SJCRH30 (cell line): Measurements from ENCODE around the gene EARS2. TPM values are rescaled to one million over a fixed set of nuclear protein-coding genes. Genes with fewer than 3 reads are reported as not detected.
"Not testable (repeated sequence)": the region's sequence is repeated elsewhere in the genome, so short reads cannot be mapped to it uniquely, and the experiment has no call there.

Source experiments
- DNase-seq, 2 experiments: peaks; one replicate each; pipeline ENCODE4 v3.0.0-alpha.2; 2015 to 2020
- H3K27ac ChIP-seq: fragments of 250-450 bp; sonication (Bioruptor Pico); 2 replicates; pipeline ENCODE4 v1.5.1; 2020; ENCODE audit warnings: mild to moderate bottlenecking, moderate library complexity
- H3K27me3 ChIP-seq: fragments of 250-450 bp; sonication (Bioruptor Pico); 2 replicates; pipeline ENCODE4 v1.5.1; 2020; ENCODE audit warnings: mild to moderate bottlenecking, moderate library complexity
- H3K36me3 ChIP-seq: fragments of 250-450 bp; sonication (Bioruptor Pico); 2 replicates; pipeline ENCODE4 v1.5.1; 2020; ENCODE audit warnings: mild to moderate bottlenecking, moderate library complexity
- H3K4me1 ChIP-seq: fragments of 250-450 bp; sonication (Bioruptor Pico); 2 replicates; pipeline ENCODE4 v1.5.1; 2020; ENCODE audit warnings: mild to moderate bottlenecking, moderate library complexity
- H3K4me3 ChIP-seq: fragments of 250-450 bp; sonication (Bioruptor Pico); 2 replicates; pipeline ENCODE4 v1.5.1; 2020; ENCODE audit warnings: mild to moderate bottlenecking, moderate library complexity
- H3K9me3 ChIP-seq: fragments of 250-450 bp; sonication (Bioruptor Pico); replicated peaks from 2 replicates; pipeline ENCODE4 v1.5.1; 2020; ENCODE audit warnings: mild to moderate bottlenecking, moderate library complexity
- total RNA-seq: library from RNA; depleted of rRNA; stranded (reverse); fragments of >200 nt; shearing (Covaris generic); gene quantifications from 2 replicates; pipeline ENCODE4 v1.2.3, GENCODE V29; 2014

The EARS2 gene
- total RNA-seq, 1 experiment from 2014 or later: 25.9 TPM

DNA sequence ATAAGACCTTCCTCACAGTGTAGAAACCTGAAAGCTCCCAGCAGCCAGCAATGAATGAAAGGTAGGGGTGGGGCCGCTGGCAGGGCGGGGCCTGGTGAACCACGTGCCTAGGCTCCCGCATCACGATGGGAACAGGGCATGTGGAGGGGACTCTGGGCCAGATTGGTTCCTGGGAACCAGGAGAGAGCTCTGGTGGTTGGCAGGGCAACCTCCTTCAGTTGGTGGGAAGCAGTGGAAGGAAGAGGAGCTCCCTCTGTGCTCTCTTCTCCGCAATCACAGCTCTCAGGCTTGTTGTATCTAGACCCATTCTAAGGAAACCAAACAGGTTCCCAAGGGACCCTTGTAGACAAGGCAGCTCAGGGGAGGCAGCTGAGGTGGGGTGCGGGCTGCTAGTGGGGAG, 57.3 kb downstream of the EARS2 start:
- Histone ChIP-seq H3K4me1 (peaks cover 12% of the 10 kb centered on the region), H3K9me3 (no peaks in the 10 kb centered on the region), H3K4me3 (no peak overlapping the region), H3K27ac (no peak overlapping the region), H3K36me3 (peaks cover 12% of the 10 kb centered on the region), H3K27me3 (no peaks in the 10 kb centered on the region)
- DNase-seq: no peak

DNA sequence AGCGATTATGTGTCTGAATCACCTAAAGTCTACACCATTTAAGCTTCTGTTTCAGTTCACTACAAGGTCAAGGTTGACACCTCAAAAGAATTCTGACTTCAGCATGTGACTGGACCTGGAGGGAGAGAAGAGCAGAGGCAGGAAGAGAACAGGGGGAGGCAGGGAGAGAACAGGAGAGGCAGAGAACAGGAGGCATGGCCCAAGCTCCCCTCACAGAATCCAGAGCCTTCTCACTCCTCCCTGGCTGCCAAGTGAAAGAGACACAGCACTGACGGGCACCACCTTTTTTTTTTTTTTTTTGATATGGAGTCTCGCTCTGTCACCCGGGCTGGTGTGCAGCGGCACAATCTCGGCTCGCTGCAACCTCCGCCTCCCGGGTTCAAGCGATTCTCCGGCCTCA, 58.3 kb downstream of the EARS2 start:
- Histone ChIP-seq H3K9me3 (no peaks in the 10 kb centered on the region), H3K27ac (no peak overlapping the region), H3K4me3 (no peak overlapping the region), H3K4me1 (peaks cover 5% of the 10 kb centered on the region), H3K36me3 (peaks cover 18% of the 10 kb centered on the region), H3K27me3 (no peaks in the 10 kb centered on the region)
- DNase-seq: no peak

DNA sequence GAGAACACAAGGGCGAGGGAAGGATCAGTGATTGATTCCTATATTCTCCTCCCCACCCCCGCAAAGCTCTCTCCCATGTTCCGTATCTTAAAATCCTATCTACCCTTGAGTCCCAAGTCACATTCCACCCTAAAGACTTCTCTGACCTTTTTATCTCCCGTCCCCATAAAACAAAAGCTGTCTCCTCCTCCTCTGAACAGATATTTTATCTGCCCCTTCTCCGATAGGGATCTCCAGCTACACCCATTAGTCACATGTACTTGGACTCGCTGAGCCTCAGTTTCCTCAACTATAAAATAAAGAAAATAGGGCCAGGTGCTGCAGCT, 59.6 kb downstream of the EARS2 start:
- Histone ChIP-seq H3K9me3 (no peaks in the 10 kb centered on the region), H3K4me3 (no peak overlapping the region)

DNA sequence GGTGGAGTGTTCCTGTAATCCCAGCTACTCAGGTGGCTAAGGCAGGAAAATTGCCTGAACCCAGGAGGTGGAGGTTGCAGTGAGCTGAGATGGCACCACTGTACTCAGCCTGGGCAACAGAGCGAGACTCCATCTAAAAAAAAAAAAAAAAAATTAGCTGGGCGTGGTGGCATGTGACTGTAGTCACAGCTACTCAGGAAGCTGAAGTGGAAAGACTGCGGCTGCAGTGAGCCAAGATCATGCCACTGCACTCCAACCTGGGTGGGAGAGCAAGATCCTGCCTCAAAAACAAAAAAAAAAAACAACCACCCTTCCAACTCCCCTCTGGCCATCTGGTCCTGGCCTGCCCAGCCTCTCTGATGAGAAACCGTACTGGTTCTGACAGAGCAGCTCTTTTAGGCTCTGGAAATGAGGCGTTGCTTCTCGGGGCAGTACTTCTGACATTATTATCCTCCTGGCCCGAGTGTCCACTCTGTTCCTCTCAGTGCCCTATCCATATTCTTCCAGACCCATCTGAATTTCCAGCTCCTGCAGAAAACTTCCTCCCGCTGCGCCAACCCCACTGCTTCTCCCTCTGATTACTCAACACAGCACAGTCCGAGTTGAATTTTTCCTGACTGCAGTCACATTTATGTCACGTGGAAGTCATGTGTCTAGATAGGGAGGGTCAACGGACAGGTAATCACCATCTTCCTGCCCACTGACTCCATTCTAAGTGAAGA, 60.2 kb downstream of the EARS2 start:
- Histone ChIP-seq H3K27ac (no peak overlapping the region), H3K4me3 (no peak overlapping the region), H3K4me1 (no peaks in the 10 kb centered on the region), H3K36me3 (peaks cover 26% of the 10 kb centered on the region), H3K9me3 (no peaks in the 10 kb centered on the region), H3K27me3 (no peaks in the 10 kb centered on the region)
- no peak for DNase-seq

More for the DNA sequence above, 59.6 kb downstream of the EARS2 start:
- Histone ChIP-seq H3K27ac (no peak overlapping the region), H3K36me3 (peaks cover 24% of the 10 kb centered on the region), H3K27me3 (no peaks in the 10 kb centered on the region), H3K4me1 (no peaks in the 10 kb centered on the region)
- DNase-seq: no peak

DNA sequence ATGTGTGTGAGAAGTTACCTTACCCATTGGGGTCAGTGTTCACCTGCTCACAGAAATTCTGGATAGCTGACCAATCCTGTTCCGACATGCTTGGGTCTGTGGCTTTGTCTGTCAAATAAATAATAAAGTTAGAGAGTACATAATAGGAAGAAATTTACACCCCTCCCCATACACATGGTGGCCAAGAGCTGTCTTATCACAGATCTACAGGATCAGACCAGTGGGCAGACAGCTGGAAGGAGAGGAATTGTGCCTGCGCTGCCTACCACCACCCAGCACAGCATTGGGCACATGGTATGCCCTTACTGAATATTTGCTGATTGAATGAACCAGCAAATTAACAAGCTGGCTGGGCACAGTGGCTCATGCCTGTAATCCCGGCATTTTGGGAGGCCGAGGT, 61.5 kb downstream of the EARS2 start:
- Histone ChIP-seq H3K4me1 (no peaks in the 10 kb centered on the region), H3K36me3 (peaks cover 34% of the 10 kb centered on the region), H3K27me3 (no peaks in the 10 kb centered on the region), H3K4me3 (no peak overlapping the region), H3K9me3 (no peaks in the 10 kb centered on the region), H3K27ac (no peak overlapping the region)
- DNase-seq: no peak

DNA sequence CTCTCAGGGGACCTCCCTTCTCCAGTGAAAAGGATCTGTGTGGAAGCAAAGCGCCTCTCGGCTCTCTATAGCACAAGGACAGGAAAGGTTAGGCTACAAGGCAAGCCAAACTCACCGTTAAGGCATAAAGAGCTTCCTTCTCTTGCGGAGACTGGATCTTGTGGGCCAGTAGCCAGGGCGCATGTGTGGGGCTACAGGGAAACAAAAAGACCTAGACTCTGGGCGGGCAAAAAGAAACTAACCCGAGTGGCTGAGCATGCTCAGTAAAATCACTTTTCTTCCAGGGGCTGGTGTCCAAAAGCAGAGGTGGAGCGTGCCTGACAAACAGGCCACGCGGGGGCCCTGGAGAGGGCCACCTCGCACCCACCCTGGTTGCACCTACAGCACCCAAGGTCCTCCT, 63.0 kb downstream of the EARS2 start:
- Histone ChIP-seq H3K4me3 (no peak overlapping the region), H3K27me3 (no peaks in the 10 kb centered on the region), H3K36me3 (peaks cover 44% of the 10 kb centered on the region), H3K27ac (no peak overlapping the region), H3K9me3 (no peaks in the 10 kb centered on the region), H3K4me1 (no peaks in the 10 kb centered on the region)
- DNase-seq: no peak

DNA sequence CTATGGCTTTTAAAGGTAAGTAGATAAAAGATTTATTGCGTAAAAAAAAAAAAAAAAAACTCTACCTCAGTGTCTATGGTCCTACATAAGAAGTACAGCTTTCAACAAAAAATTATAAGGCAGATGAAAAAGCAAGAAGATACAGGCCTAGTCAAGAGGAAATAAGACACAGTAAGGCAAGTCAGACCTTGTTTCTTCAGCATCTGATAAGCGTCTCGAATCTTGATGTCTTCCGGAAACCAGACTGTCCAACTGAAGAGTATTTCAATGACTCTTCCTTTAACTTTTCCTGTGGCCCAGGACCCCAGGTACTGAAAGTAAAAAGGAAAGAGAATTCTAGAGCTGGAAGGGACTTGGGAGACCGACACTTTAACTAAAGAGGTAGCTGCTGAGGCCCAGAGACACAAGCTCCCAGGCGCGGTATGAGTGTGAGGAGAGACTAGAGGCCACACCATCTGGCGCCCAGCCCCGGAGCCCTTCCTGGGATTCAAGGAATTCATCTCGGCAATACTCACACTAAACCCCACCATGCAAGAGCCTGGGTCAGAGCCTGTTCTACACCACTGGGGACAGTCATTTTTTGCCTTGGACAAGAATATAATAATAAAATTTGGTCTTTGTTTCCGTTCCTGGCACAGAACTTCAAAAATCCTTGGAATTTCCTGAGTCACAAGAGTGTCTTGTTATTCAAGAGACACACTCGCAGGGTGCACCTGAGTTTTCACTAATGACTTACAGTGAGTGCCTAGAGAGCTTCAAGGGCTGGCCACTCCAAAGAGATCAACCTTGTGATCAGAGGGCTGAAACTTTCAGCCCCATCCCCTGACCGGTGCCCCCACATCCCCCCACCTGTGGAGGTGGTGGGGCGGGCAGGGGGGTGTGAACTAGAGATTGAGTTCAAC, 65.4 kb downstream of the EARS2 start:
- Histone ChIP-seq H3K27me3 (no peaks in the 10 kb centered on the region), H3K4me3 (no peak overlapping the region), H3K9me3 (no peaks in the 10 kb centered on the region), H3K36me3 (peaks cover 60% of the 10 kb centered on the region), H3K4me1 (no peaks in the 10 kb centered on the region), H3K27ac (no peak overlapping the region)
- DNase-seq: no peak

DNA sequence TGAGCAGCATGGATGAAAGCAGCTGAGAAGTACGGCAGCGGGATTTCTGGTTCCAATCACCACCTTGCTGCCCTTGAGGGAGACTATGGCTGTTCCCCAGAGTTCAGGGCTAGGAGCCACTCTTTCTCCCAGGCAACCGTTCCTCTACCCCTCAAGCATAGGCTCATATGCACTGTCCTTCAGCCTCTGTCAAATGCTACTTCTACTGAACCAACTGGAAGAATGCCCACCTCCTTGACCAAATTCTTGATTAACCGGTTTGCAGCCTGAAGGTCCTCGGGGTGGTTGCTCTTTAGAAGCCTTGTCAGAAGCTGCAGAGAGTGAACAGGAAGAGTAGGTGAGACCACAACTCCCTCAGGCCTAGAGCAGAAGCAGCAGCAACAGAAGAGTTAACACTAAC, 70.7 kb downstream of the EARS2 start:
- H3K4me3 ChIP-seq: no peak overlapping the region
- no peaks in the 10 kb centered on the region for H3K9me3 ChIP-seq
- no peaks in the 10 kb centered on the region for H3K27me3 ChIP-seq
- DNase-seq: no peak
- H3K27ac ChIP-seq: no peak overlapping the region
- no peaks in the 10 kb centered on the region for H3K4me1 ChIP-seq
- H3K36me3 ChIP-seq: peaks cover 62% of the 10 kb centered on the region

DNA sequence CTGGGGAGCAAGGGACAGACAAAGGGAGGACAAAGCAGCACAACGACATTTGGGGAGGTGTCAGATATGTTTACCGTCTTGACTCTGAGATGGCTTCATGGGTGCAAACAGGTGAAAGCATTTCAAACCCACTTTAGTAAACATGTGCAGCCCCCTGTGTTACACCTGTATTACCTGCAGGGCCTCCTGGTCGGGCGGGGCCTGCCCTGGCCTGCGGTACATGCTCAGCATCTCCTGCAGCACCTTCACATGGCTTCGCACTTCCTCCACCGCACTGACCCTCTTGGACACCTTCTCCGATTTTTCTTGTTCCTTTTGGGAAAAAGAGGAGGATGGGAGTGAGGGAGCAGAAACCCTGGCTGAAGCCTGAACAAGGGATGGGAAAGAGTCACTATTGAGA, 71.3 kb downstream of the EARS2 start:
- DNase-seq: no peak
- no peak overlapping the region for H3K27ac ChIP-seq
- H3K4me3 ChIP-seq: no peak overlapping the region
- H3K27me3 ChIP-seq: no peaks in the 10 kb centered on the region
- H3K4me1 ChIP-seq: no peaks in the 10 kb centered on the region
- no peaks in the 10 kb centered on the region for H3K9me3 ChIP-seq
- H3K36me3 ChIP-seq: peaks cover 63% of the 10 kb centered on the region

DNA sequence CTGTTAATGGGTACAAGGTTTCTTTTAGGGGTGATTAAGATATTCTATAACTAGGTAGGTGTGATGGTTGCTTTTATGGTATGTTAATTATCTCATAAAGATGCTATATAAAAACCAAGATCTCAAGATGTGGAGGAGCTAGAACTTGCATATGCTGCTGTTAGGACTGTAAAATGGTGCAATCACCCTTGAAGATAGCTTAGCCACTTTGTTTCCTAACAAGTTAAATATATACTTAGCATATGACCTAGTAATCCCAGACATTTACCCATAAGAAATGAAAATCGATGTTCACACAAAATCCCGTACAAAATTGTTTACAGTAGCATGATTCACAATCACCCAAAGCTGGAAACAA, 71.9 kb downstream of the EARS2 start:
- peaks cover 66% of the 10 kb centered on the region for H3K36me3 ChIP-seq
- H3K4me3 ChIP-seq: no peak overlapping the region
- no peaks in the 10 kb centered on the region for H3K27me3 ChIP-seq
- H3K4me1 ChIP-seq: no peaks in the 10 kb centered on the region
- no peak for DNase-seq
- no peaks in the 10 kb centered on the region for H3K9me3 ChIP-seq
- no peak overlapping the region for H3K27ac ChIP-seq

DNA sequence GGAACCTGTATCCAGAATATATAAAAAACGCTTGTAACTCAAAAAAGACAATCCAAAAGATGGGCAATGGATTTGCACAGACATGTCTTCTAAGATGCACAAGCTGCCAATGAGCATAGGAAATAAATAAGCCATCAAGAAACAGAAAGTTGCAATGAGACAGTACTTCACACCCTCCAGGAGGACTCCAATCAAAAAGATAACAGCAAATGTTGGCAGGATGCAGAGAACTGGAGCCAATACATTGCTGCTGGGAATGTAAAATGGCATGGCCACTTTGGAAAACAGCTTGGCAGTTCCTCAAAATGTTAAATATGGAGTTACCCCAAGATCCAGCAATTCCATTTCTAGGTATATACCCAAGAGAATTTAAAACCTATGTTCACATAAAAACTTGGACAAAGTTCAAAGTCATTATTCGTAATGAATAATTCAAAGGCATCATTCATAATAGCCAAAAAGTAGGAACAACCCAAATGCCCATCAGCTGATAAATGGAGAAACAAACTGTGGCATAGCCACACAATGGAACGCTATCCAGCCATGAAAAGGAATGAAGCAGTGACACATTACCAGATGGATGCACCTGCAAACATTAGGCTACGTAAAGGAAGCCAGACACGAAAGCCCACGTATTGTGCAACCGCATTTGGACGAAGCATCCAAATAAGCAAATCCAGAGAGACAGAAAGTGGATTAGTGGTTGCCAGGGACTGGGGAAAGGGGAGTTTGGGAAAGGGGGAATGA, 72.5 kb downstream of the EARS2 start:
- H3K27ac ChIP-seq: no peak overlapping the region
- H3K27me3 ChIP-seq: no peaks in the 10 kb centered on the region
- H3K36me3 ChIP-seq: peaks cover 67% of the 10 kb centered on the region
- H3K9me3 ChIP-seq: no peaks in the 10 kb centered on the region
- H3K4me3 ChIP-seq: no peak overlapping the region
- no peak for DNase-seq
- H3K4me1 ChIP-seq: no peaks in the 10 kb centered on the region

DNA sequence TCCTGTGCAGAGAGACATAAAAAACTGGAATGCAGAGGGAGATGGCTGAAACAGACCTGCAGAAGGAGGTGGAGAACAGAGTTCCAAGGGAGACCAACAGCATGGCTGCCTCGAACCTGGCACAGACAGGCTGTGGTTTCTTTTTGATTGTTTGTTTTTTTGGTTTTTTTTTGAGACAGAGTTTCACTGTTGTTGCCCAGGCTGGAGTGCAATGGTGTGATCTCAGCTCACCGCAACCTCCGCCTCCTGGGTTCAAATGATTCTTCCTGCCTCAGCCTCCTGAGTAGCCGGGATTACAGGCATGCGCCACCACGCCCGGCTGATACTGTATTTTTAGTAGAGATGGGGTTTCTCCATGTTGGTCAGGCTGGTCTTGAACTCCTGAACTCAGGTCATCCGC, 73.7 kb downstream of the EARS2 start:
- H3K4me3 ChIP-seq, DNase-seq, H3K4me1 ChIP-seq, H3K27ac ChIP-seq, H3K9me3 ChIP-seq, H3K27me3 ChIP-seq: not testable (repeated sequence)
- H3K36me3 ChIP-seq: peaks cover 67% of the 10 kb centered on the region

DNA sequence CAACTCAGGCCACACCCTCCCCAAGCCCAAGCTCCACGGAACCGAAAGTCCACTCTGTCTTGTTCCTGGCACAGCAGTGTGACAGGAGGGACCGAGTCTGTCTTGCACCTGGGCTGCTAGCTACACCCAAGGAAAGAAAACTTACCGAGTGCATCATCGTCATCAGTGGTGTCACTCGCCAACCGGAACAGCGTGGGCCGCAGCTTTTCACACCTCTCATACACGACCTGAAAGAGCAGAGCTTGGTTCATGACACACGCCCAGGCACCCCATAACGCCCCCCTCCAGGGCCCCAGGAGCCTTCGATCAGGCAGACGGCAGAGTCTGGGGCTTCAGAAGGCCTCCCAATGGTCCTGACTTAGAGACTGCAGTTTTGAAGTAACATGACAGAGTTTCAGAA, 74.4 kb downstream of the EARS2 start:
- H3K27me3 ChIP-seq: no peaks in the 10 kb centered on the region
- H3K27ac ChIP-seq: no peak overlapping the region
- no peak for DNase-seq
- H3K4me3 ChIP-seq: no peak overlapping the region
- no peaks in the 10 kb centered on the region for H3K4me1 ChIP-seq
- peaks cover 65% of the 10 kb centered on the region for H3K36me3 ChIP-seq
- no peaks in the 10 kb centered on the region for H3K9me3 ChIP-seq

DNA sequence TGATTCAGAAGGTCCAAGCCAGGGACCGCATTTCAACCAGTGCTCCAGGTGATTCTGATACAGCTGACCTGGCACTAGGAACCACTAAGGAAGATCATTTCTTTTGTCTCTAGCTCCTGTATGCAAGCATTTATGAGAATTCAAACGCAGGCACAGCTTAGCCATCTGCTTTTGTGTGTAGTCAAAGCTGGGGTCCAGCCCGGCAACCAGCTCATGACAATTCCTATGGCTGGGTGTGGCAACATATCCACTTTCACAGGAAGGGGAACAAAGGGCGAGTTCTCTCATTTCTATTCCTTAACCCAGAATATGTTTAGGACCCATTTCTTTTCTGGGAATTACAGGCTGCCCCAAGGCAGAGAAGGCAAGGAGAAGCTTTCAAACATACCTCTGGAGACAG, 76.9 kb downstream of the EARS2 start:
- Histone ChIP-seq H3K36me3 (peaks cover 69% of the 10 kb centered on the region), H3K4me3 (no peak overlapping the region), H3K27ac (no peak overlapping the region), H3K27me3 (no peaks in the 10 kb centered on the region), H3K4me1 (no peaks in the 10 kb centered on the region), H3K9me3 (no peaks in the 10 kb centered on the region)
- DNase-seq: no peak

DNA sequence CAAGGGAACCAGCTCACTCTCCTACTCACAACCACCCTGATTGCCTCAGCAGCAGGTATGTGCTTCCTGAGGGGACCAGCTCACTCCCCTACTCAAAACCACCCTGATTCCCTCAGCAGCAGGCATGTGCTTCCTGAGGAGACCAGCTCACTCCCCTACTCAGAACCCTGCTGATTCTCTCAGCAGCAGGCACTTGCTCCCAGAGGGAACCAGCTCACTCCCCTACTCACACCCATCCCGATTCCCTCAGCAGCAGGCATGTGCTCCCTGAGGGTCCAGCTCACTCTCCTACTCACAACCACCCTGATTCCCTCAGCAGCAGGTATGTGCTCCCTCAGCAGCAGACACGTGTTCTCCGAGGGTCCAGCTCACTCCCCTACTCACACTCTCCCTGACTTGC, 78.0 kb downstream of the EARS2 start:
- H3K9me3 ChIP-seq: no peaks in the 10 kb centered on the region
- no peak overlapping the region for H3K27ac ChIP-seq
- H3K4me1 ChIP-seq: no peaks in the 10 kb centered on the region
- H3K36me3 ChIP-seq: peaks cover 64% of the 10 kb centered on the region
- no peak for DNase-seq
- H3K27me3 ChIP-seq: no peaks in the 10 kb centered on the region
- no peak overlapping the region for H3K4me3 ChIP-seq
